IgD-negative memory B cell (primary cell): ENCODE measurements around the gene PAK1IP1. TPM values are rescaled to one million over a fixed set of nuclear protein-coding genes. Genes with fewer than 3 reads are reported as not detected.
A peak's percentile ranks its signal among the peaks of the same experiment; 100 is the strongest.
"Not testable (repeated sequence)": the region's sequence is repeated elsewhere in the genome, so short reads cannot be mapped to it uniquely, and the experiment has no call there.

ENCODE experiments used
- H3K27ac Mint-ChIP-seq, 3 donors: one replicate each; pipeline ENCODE4 v1.8.0; 2020 to 2022; ENCODE audit warnings: mild to moderate bottlenecking in 3 of 3, mixed read lengths in 3 of 3, moderate library complexity in 1 of 3
- H3K27me3 Mint-ChIP-seq: one replicate; pipeline ENCODE4 v1.8.0; 2021; ENCODE audit warnings: mixed read lengths
- H3K36me3 Mint-ChIP-seq: one replicate; pipeline ENCODE4 v1.8.0; 2020; ENCODE audit warnings: mild to moderate bottlenecking, mixed read lengths
- H3K4me1 Mint-ChIP-seq, 3 donors: one replicate each; pipeline ENCODE4 v1.8.0; 2020 to 2022; ENCODE audit warnings: mixed read lengths in 3 of 3, mild to moderate bottlenecking in 1 of 3
- H3K4me3 Mint-ChIP-seq, 4 donors: one replicate each; pipeline ENCODE4 v1.8.0; 2020 to 2022; ENCODE audit warnings: mild to moderate bottlenecking in 4 of 4, mixed read lengths in 4 of 4, moderate library complexity in 3 of 4
- H3K9me3 Mint-ChIP-seq, 3 donors: one replicate each; pipeline ENCODE4 v1.8.0; 2020 to 2021; ENCODE audit warnings: mixed read lengths in 3 of 3, mild to moderate bottlenecking in 1 of 3
- polyA plus RNA-seq: library from polyadenylated mRNA; unstranded; fragments of 300-500 nt; fragmentation: Illumina TruSeq; gene quantifications from one replicate; pipeline ENCODE4 v1.2.3, GENCODE V29; 2021

Gene PAK1IP1, protein sequence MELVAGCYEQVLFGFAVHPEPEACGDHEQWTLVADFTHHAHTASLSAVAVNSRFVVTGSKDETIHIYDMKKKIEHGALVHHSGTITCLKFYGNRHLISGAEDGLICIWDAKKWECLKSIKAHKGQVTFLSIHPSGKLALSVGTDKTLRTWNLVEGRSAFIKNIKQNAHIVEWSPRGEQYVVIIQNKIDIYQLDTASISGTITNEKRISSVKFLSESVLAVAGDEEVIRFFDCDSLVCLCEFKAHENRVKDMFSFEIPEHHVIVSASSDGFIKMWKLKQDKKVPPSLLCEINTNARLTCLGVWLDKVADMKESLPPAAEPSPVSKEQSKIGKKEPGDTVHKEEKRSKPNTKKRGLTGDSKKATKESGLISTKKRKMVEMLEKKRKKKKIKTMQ
- polyA plus RNA-seq: 14.1 TPM

DNA sequence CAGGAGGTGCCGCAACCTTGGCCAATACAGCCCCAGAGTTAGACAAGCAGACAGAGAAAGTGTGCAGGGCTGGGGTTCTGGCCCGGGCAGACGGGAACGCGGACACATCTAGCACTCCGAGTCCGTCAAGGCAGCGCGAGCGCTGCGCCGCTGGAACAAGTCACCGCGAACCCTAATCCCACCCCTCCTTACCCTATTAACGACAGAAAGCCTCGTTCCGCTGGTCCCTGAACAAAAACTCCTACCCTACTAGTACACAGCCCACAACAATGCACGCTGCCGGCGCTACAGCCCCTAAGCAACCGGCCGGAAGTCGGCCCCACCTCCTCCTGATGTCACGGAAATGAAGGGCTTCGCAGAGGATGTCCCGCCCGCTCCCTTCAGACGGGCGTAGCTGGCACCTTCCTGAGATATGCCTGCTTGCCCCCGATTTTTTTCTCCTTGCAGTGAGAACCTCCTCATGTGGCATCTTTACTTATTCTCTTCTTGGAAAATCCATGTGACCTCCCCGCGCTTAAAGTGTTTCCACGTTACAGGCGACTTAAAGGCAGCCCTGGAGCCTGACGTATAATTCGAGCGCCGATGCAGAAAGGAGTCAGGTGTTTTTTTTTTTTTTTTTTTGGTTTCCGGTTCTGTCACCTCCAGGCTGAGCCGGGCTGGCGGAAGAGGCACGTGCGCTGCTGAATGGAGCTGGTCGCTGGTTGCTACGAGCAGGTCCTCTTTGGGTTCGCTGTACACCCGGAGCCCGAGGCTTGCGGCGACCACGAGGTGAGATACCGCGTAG lies at the start of gene PAK1IP1, which contains the start of gene C6orf52:
TSS of gene PAK1IP1 (plus strand) at position 671 of the 784 bp plus-strand sequence. CDS start at position 685, 14 bp downstream.
TSS of gene C6orf52 (minus strand) at position 315 of the 784 bp plus-strand sequence. CDS start 7,066 bp downstream, outside the sequence.
- Mint-ChIP-seq H3K4me3 (peak within 1 kb of the TSS; percentile 96 to 99 (median 98)), H3K27ac (peak within 1 kb of the TSS; percentile 100), H3K27me3 (no peaks in the 10 kb centered on the region), H3K9me3 (no peaks in the 10 kb centered on the region), H3K36me3 (peaks cover 3% of the 10 kb centered on the region), H3K4me1 (peaks cover 19 to 29% (median 27%) of the 10 kb centered on the region in 3 donors)

GRCh38 chr6:10655508-10656055 lies 39.2 kb upstream of the PAK1IP1 start:
- H3K27ac Mint-ChIP-seq: no peak overlapping the region
- peaks cover 17% of the 10 kb centered on the region for H3K27me3 Mint-ChIP-seq
- peak overlapping the region in 1 of 4 donors; percentile 10 for H3K4me3 Mint-ChIP-seq
- no peaks in the 10 kb centered on the region for H3K9me3 Mint-ChIP-seq
- peaks cover 2% of the 10 kb centered on the region for H3K36me3 Mint-ChIP-seq
- H3K4me1 Mint-ChIP-seq: peaks cover 0 to 7% (median 4%) of the 10 kb centered on the region in 3 donors

GRCh38 chr6:10658910-10659698 lies 35.7 kb upstream of the PAK1IP1 start:
- Mint-ChIP-seq H3K9me3 (peaks cover 0 to 2% (median 0%) of the 10 kb centered on the region in 3 donors), H3K27ac (no peak overlapping the region), H3K4me1 (peaks cover 0 to 9% (median 4%) of the 10 kb centered on the region in 3 donors), H3K27me3 (peaks cover 17% of the 10 kb centered on the region), H3K4me3 (peak overlapping the region in 3 of 4 donors; percentile 34 to 67 (median 36)), H3K36me3 (no peaks in the 10 kb centered on the region)

DNA sequence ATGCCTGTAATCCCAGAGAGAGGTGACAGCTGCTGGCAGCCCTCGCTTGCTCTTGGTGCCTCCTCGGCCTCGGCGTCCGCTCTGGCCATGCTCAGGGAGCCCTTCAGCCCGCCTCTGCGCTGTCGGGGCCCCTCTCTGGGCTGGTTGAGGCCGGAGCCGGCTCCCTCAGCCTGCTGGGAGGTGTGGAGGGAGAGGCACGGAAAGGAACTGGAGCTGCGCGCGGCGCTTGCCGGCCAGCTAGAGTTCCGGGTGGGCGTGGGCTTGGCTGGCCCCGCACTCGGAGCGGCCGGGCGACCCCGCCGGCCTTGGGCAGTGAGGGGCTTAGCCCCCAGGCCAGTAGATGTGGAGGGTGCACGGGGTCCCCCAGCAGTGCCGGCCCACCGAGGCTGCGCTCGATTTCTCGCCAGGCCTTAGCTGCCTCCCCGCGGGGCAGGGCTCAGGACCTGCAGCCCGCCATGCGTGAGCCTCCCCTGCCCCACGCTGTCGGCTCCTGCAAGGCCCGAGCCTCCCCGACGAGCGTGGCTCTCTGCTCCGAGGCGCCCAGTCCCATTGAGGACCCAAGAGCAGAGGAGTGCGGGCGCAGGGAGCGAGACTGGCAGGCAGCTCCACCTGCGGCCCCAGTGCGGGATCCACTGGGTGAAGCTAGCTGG lies 34.9 kb upstream of the PAK1IP1 start:
- peaks cover 0 to 2% (median 0%) of the 10 kb centered on the region in 3 donors for H3K9me3 Mint-ChIP-seq
- H3K4me3 Mint-ChIP-seq: peak overlapping the region in 2 of 4 donors; percentile 38 to 52
- peaks cover 16% of the 10 kb centered on the region for H3K27me3 Mint-ChIP-seq
- H3K4me1 Mint-ChIP-seq: peaks cover 0 to 12% (median 6%) of the 10 kb centered on the region in 3 donors
- H3K36me3 Mint-ChIP-seq: no peaks in the 10 kb centered on the region
- H3K27ac Mint-ChIP-seq: no peak overlapping the region

- peak overlapping the region in 1 of 3 donors; percentile 34 for H3K27ac Mint-ChIP-seq
- H3K27me3 Mint-ChIP-seq: not testable (repeated sequence)
- peak overlapping the region in 3 of 4 donors; percentile 38 to 73 (median 52) for H3K4me3 Mint-ChIP-seq
Observed at GRCh38 chr6:10660431-10661191, 34.2 kb upstream of the PAK1IP1 start.

DNA sequence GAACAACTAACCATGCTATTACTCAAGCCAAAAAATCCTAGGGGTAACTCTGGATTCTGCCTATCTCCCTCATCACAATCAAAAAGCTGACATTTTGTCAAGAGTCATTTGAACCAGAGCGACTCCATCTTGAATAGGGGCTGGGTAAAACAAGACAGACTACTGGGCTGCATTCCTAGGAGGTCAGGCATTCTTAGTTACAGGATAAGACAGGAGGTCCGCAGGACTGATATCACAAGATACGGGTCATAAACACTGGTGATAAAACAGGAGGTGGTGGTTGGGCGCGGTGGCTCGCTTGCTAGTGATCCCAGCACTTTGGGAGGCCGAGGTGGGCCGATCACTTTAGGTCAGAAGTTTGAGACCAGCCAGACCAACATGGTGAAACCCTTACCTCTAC lies 32.6 kb upstream of the PAK1IP1 start:
- H3K4me1 Mint-ChIP-seq: peaks cover 0 to 5% (median 2%) of the 10 kb centered on the region in 3 donors
- H3K36me3 Mint-ChIP-seq: peaks cover 1% of the 10 kb centered on the region
- no peak overlapping the region for H3K4me3 Mint-ChIP-seq
- H3K9me3 Mint-ChIP-seq: peaks cover 0 to 2% (median 0%) of the 10 kb centered on the region in 3 donors
- no peak overlapping the region for H3K27ac Mint-ChIP-seq
- no peaks in the 10 kb centered on the region for H3K27me3 Mint-ChIP-seq

More at GRCh38 chr6:10660431-10661191, 34.2 kb upstream of the PAK1IP1 start:
- H3K36me3 Mint-ChIP-seq, H3K9me3 Mint-ChIP-seq, H3K4me1 Mint-ChIP-seq: not testable (repeated sequence)

- H3K36me3 Mint-ChIP-seq: peaks cover 3% of the 10 kb centered on the region
- peaks cover under 1% of the 10 kb centered on the region for H3K27me3 Mint-ChIP-seq
- peaks cover 0 to 5% (median 2%) of the 10 kb centered on the region in 3 donors for H3K4me1 Mint-ChIP-seq
- H3K4me3 Mint-ChIP-seq: no peak overlapping the region
- peaks cover 0 to 2% (median 0%) of the 10 kb centered on the region in 3 donors for H3K9me3 Mint-ChIP-seq
- no peak overlapping the region for H3K27ac Mint-ChIP-seq
Observed at GRCh38 chr6:10662742-10663141, 32.0 kb upstream of the PAK1IP1 start.

DNA sequence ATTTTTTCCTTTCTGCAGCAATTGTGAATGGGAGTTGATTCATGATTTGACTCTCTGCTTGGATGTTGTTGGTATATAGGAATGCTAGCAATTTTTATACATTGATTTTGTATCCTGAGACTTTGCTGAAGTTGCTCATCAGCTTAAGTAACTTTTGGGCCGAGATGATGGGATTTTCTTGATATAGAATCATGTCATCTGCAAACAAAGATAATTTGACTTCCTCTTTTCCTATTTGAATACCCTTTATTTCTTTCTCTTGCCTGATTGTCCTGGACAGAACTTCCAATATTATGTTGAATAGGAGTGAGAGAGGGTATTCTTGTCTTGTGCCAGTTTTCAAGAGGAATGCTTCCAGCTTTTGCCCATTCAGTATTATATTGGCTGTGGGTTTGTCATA lies 29.2 kb upstream of the PAK1IP1 start:
- H3K36me3 Mint-ChIP-seq, H3K4me3 Mint-ChIP-seq, H3K27ac Mint-ChIP-seq, H3K4me1 Mint-ChIP-seq, H3K9me3 Mint-ChIP-seq, H3K27me3 Mint-ChIP-seq: not testable (repeated sequence)

- peaks cover 3% of the 10 kb centered on the region for H3K36me3 Mint-ChIP-seq
- H3K9me3 Mint-ChIP-seq: peaks cover 0 to 2% (median 0%) of the 10 kb centered on the region in 3 donors
- H3K4me3 Mint-ChIP-seq: no peak overlapping the region
- peaks cover 0 to 5% (median 2%) of the 10 kb centered on the region in 3 donors for H3K4me1 Mint-ChIP-seq
- peaks cover 6% of the 10 kb centered on the region for H3K27me3 Mint-ChIP-seq
- no peak overlapping the region for H3K27ac Mint-ChIP-seq
Observed at GRCh38 chr6:10668126-10668917, 26.4 kb upstream of the PAK1IP1 start.

- Mint-ChIP-seq H3K4me1 (no peaks in the 10 kb centered on the region), H3K27ac (no peak overlapping the region), H3K9me3 (peaks cover 0 to 3% (median 3%) of the 10 kb centered on the region in 3 donors), H3K36me3 (no peaks in the 10 kb centered on the region), H3K4me3 (no peak overlapping the region), H3K27me3 (no peaks in the 10 kb centered on the region)
Observed at GRCh38 chr6:10676403-10676802, 18.4 kb upstream of the PAK1IP1 start.

DNA sequence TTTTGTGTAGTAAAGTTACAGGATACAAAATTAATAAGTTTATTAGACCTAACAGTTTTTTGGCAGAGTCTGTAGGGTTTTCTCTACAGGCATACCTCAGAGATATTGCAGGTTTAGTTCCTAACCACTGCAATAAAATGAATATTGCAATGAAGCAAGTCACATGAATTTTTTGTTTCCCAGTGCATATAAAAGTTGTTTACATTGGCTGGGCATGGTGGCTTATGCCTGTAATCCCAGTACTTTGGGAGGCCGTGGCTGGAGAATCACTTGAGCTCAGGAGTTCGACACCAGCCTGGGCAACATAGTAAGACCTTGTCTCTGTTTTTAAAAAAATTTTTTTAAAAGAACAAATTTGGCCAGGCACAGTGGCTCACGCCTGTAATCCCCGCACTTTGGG lies 16.3 kb upstream of the PAK1IP1 start:
- no peaks in the 10 kb centered on the region for H3K36me3 Mint-ChIP-seq
- no peak overlapping the region for H3K4me3 Mint-ChIP-seq
- H3K4me1 Mint-ChIP-seq: peaks cover 0 to 1% (median 0%) of the 10 kb centered on the region in 3 donors
- no peak overlapping the region for H3K27ac Mint-ChIP-seq
- peaks cover 0 to 3% (median 3%) of the 10 kb centered on the region in 3 donors for H3K9me3 Mint-ChIP-seq
- H3K27me3 Mint-ChIP-seq: no peaks in the 10 kb centered on the region

GRCh38 chr6:10681795-10682194 lies 13.0 kb upstream of the PAK1IP1 start:
- H3K4me1 Mint-ChIP-seq: peaks cover 0 to 1% (median 0%) of the 10 kb centered on the region in 3 donors
- no peaks in the 10 kb centered on the region for H3K9me3 Mint-ChIP-seq
- no peak overlapping the region for H3K27ac Mint-ChIP-seq
- peaks cover 1% of the 10 kb centered on the region for H3K27me3 Mint-ChIP-seq
- H3K4me3 Mint-ChIP-seq: no peak overlapping the region
- H3K36me3 Mint-ChIP-seq: peaks cover 1% of the 10 kb centered on the region
